T-helper 2 cell treated with Interferon-gamma antibody and Interleukin-4, amounts not matched to agents 5 μg/mL and 100 μg/mL, for 36 hours (primary cell): ENCODE measurements around the gene GIT1.
A peak's percentile ranks its signal among the peaks of the same experiment; 100 is the strongest.

ENCODE experiments used
- DNase-seq: peaks from one replicate; pipeline ENCODE4 v3.0.0; 2021; ENCODE audit warnings: low spot score
- H3K27ac Mint-ChIP-seq: one replicate; pipeline ENCODE4 v1.8.0; 2021; ENCODE audit warnings: mild to moderate bottlenecking, mixed read lengths
- H3K27me3 Mint-ChIP-seq: one replicate; pipeline ENCODE4 v1.8.0; 2021; ENCODE audit warnings: low read depth, mixed read lengths
- H3K36me3 Mint-ChIP-seq: one replicate; pipeline ENCODE4 v1.8.0; 2021; ENCODE audit warnings: low read depth, mixed read lengths
- H3K4me1 Mint-ChIP-seq: one replicate; pipeline ENCODE4 v1.8.0; 2021; ENCODE audit warnings: low read depth, mixed read lengths
- H3K4me3 Mint-ChIP-seq: one replicate; pipeline ENCODE4 v1.8.0; 2022; ENCODE audit warnings: mild to moderate bottlenecking, moderate library complexity, mixed read lengths
- H3K9me3 Mint-ChIP-seq: one replicate; pipeline ENCODE4 v1.8.0; 2021; ENCODE audit warnings: mixed read lengths

GIT1 gene

GRCh38 chr17:29589524-29590410, at the start of gene GIT1:
Gene GIT1 (minus strand): TSS chr17:29589648. CDS start chr17:29589378, 270 bp downstream.
- no peaks in the 10 kb centered on the region for H3K9me3 Mint-ChIP-seq
- DNase-seq: peak; percentile 86
- no peaks in the 10 kb centered on the region for H3K36me3 Mint-ChIP-seq
- H3K27ac Mint-ChIP-seq: peak within 1 kb of the TSS; percentile 91
- peak within 1 kb of the TSS; percentile 97 for H3K4me3 Mint-ChIP-seq
- H3K4me1 Mint-ChIP-seq: peaks cover 54% of the 10 kb centered on the region
- H3K27me3 Mint-ChIP-seq: no peaks in the 10 kb centered on the region

- Mint-ChIP-seq H3K9me3 (no peaks in the 10 kb centered on the region), H3K27ac (no peak overlapping the region), H3K27me3 (no peaks in the 10 kb centered on the region), H3K36me3 (peaks cover 43% of the 10 kb centered on the region), H3K4me1 (peaks cover 13% of the 10 kb centered on the region), H3K4me3 (no peak overlapping the region)
- DNase-seq: no peak
Measured at GRCh38 chr17:29633886-29634285, 44.4 kb upstream of the GIT1 start.

- DNase-seq: no peak
- peaks cover 19% of the 10 kb centered on the region for H3K4me1 Mint-ChIP-seq
- H3K9me3 Mint-ChIP-seq: no peaks in the 10 kb centered on the region
- H3K27me3 Mint-ChIP-seq: no peaks in the 10 kb centered on the region
- no peak overlapping the region for H3K4me3 Mint-ChIP-seq
- no peak overlapping the region for H3K27ac Mint-ChIP-seq
- H3K36me3 Mint-ChIP-seq: peaks cover 41% of the 10 kb centered on the region
Measured at GRCh38 chr17:29630630-29631193, 41.3 kb upstream of the GIT1 start.

GRCh38 chr17:29629839-29630238, 40.4 kb upstream of the GIT1 start:
- DNase-seq: no peak
- H3K27ac Mint-ChIP-seq: peak overlapping the region; percentile 5
- peaks cover 23% of the 10 kb centered on the region for H3K4me1 Mint-ChIP-seq
- peaks cover 43% of the 10 kb centered on the region for H3K36me3 Mint-ChIP-seq
- H3K9me3 Mint-ChIP-seq: no peaks in the 10 kb centered on the region
- H3K4me3 Mint-ChIP-seq: no peak overlapping the region
- no peaks in the 10 kb centered on the region for H3K27me3 Mint-ChIP-seq

GRCh38 chr17:29628644-29629043, 39.2 kb upstream of the GIT1 start:
- Mint-ChIP-seq H3K9me3 (no peaks in the 10 kb centered on the region), H3K27me3 (no peaks in the 10 kb centered on the region), H3K4me1 (peaks cover 31% of the 10 kb centered on the region), H3K4me3 (no peak overlapping the region), H3K27ac (no peak overlapping the region), H3K36me3 (peaks cover 40% of the 10 kb centered on the region)
- DNase-seq: no peak

GRCh38 chr17:29627951-29628350, 38.5 kb upstream of the GIT1 start:
- peaks cover 35% of the 10 kb centered on the region for H3K4me1 Mint-ChIP-seq
- peaks cover 36% of the 10 kb centered on the region for H3K36me3 Mint-ChIP-seq
- H3K4me3 Mint-ChIP-seq: no peak overlapping the region
- no peaks in the 10 kb centered on the region for H3K27me3 Mint-ChIP-seq
- no peak overlapping the region for H3K27ac Mint-ChIP-seq
- DNase-seq: no peak
- H3K9me3 Mint-ChIP-seq: no peaks in the 10 kb centered on the region

- Mint-ChIP-seq H3K9me3 (no peaks in the 10 kb centered on the region), H3K27me3 (peaks cover 1% of the 10 kb centered on the region), H3K4me1 (peaks cover 41% of the 10 kb centered on the region), H3K36me3 (peaks cover 20% of the 10 kb centered on the region), H3K4me3 (no peak overlapping the region), H3K27ac (no peak overlapping the region)
- DNase-seq: no peak
Measured at GRCh38 chr17:29625037-29625750, 35.7 kb upstream of the GIT1 start.

- peaks cover 1% of the 10 kb centered on the region for H3K27me3 Mint-ChIP-seq
- no peak overlapping the region for H3K27ac Mint-ChIP-seq
- peaks cover 14% of the 10 kb centered on the region for H3K36me3 Mint-ChIP-seq
- no peak overlapping the region for H3K4me3 Mint-ChIP-seq
- H3K4me1 Mint-ChIP-seq: peaks cover 36% of the 10 kb centered on the region
- DNase-seq: no peak
- no peaks in the 10 kb centered on the region for H3K9me3 Mint-ChIP-seq
Measured at GRCh38 chr17:29624586-29624985, 35.1 kb upstream of the GIT1 start.

- no peak for DNase-seq
- peaks cover 32% of the 10 kb centered on the region for H3K4me1 Mint-ChIP-seq
- peaks cover 12% of the 10 kb centered on the region for H3K36me3 Mint-ChIP-seq
- no peak overlapping the region for H3K27ac Mint-ChIP-seq
- peaks cover 1% of the 10 kb centered on the region for H3K27me3 Mint-ChIP-seq
- H3K4me3 Mint-ChIP-seq: peak overlapping the region; percentile 78
- no peaks in the 10 kb centered on the region for H3K9me3 Mint-ChIP-seq
Measured at GRCh38 chr17:29623283-29623647, 33.8 kb upstream of the GIT1 start.

GRCh38 chr17:29622337-29623282, 33.2 kb upstream of the GIT1 start, which contains the start of gene CORO6:
Gene CORO6 (minus strand): TSS chr17:29622912. CDS start chr17:29621421, 1,491 bp downstream.
- peak within 1 kb of the TSS; percentile 78 for H3K4me3 Mint-ChIP-seq
- H3K9me3 Mint-ChIP-seq: no peaks in the 10 kb centered on the region
- peaks cover 8% of the 10 kb centered on the region for H3K36me3 Mint-ChIP-seq
- H3K27ac Mint-ChIP-seq: no peak within 1 kb of the TSS
- peaks cover 1% of the 10 kb centered on the region for H3K27me3 Mint-ChIP-seq
- DNase-seq: peak; percentile 54
- peaks cover 32% of the 10 kb centered on the region for H3K4me1 Mint-ChIP-seq

- peaks cover 8% of the 10 kb centered on the region for H3K36me3 Mint-ChIP-seq
- H3K27ac Mint-ChIP-seq: no peak overlapping the region
- DNase-seq: no peak
- peaks cover 37% of the 10 kb centered on the region for H3K4me1 Mint-ChIP-seq
- peaks cover 4% of the 10 kb centered on the region for H3K27me3 Mint-ChIP-seq
- no peaks in the 10 kb centered on the region for H3K9me3 Mint-ChIP-seq
- H3K4me3 Mint-ChIP-seq: peak overlapping the region; percentile 66
Measured at GRCh38 chr17:29621751-29622194, 32.3 kb upstream of the GIT1 start.

- Mint-ChIP-seq H3K4me1 (peaks cover 42% of the 10 kb centered on the region), H3K4me3 (peak overlapping the region; percentile 11), H3K27ac (no peak overlapping the region), H3K27me3 (peaks cover 9% of the 10 kb centered on the region), H3K36me3 (peaks cover 7% of the 10 kb centered on the region), H3K9me3 (no peaks in the 10 kb centered on the region)
- DNase-seq: no peak
Measured at GRCh38 chr17:29620779-29621500, 31.5 kb upstream of the GIT1 start.

GRCh38 chr17:29620271-29620670, 30.8 kb upstream of the GIT1 start:
- Mint-ChIP-seq H3K27ac (no peak overlapping the region), H3K9me3 (no peaks in the 10 kb centered on the region), H3K4me1 (peaks cover 43% of the 10 kb centered on the region), H3K27me3 (peaks cover 11% of the 10 kb centered on the region), H3K36me3 (peaks cover 2% of the 10 kb centered on the region), H3K4me3 (no peak overlapping the region)
- DNase-seq: no peak
